Stimulated activated CD8-positive, alpha-beta memory T cell treated with anti-CD3 and anti-CD28 coated beads, Interleukin-7, amount 100 ng/mL, for 48 hours (primary cell): ENCODE data around the gene XRCC4.
"Not testable (repeated sequence)": the region's sequence is repeated elsewhere in the genome, so short reads cannot be mapped to it uniquely, and the experiment has no call there.

Experiments used
- DNase-seq, 2 donors: peaks; one replicate each; pipeline ENCODE4 v3.0.0-alpha.2; 2020; ENCODE audit warnings: low read depth in 1 of 2; ENCODE audit errors: extremely low read depth in 1 of 2

XRCC4 gene

GRCh38 chr5:83076742-83077661, at the start of gene XRCC4, which contains the start of gene TMEM167A:
TSS of gene XRCC4 (plus strand) at chr5:83077547. CDS start at chr5:83104920, 27,373 bp downstream.
TSS of gene TMEM167A (minus strand) at chr5:83077394. CDS start at chr5:83077323, 71 bp downstream.
- DNase-seq = peak; percentile 83 to 95

- DNase-seq = no peak
Measured at GRCh38 chr5:83029912-83030311, 47.4 kb upstream of the XRCC4 start.

- DNase-seq = no peak
Measured at GRCh38 chr5:83031381-83031780, 46.0 kb upstream of the XRCC4 start.

- no peak for DNase-seq
Measured at GRCh38 chr5:83034036-83034435, 43.3 kb upstream of the XRCC4 start.

- no peak for DNase-seq
Measured at GRCh38 chr5:83034528-83035207, 42.7 kb upstream of the XRCC4 start.

GRCh38 chr5:83035373-83036100, 41.8 kb upstream of the XRCC4 start:
- DNase-seq = no peak

GRCh38 chr5:83036991-83037575, 40.3 kb upstream of the XRCC4 start:
- DNase-seq = no peak

GRCh38 chr5:83038924-83039323, 38.4 kb upstream of the XRCC4 start:
- no peak for DNase-seq

GRCh38 chr5:83042507-83042906, 34.8 kb upstream of the XRCC4 start:
- DNase-seq = no peak

- no peak for DNase-seq
Measured at GRCh38 chr5:83044926-83045325, 32.4 kb upstream of the XRCC4 start.

- DNase-seq = no peak
Measured at GRCh38 chr5:83048277-83048676, 29.1 kb upstream of the XRCC4 start.

GRCh38 chr5:83048811-83049210, 28.5 kb upstream of the XRCC4 start:
- no peak for DNase-seq

GRCh38 chr5:83049370-83049885, 27.9 kb upstream of the XRCC4 start:
- no peak for DNase-seq

GRCh38 chr5:83050723-83051340, 26.5 kb upstream of the XRCC4 start:
- no peak for DNase-seq

- no peak for DNase-seq
Measured at GRCh38 chr5:83055166-83055565, 22.2 kb upstream of the XRCC4 start.

GRCh38 chr5:83058726-83059125, 18.6 kb upstream of the XRCC4 start:
- no peak for DNase-seq

- no peak for DNase-seq
Measured at GRCh38 chr5:83059341-83059740, 18.0 kb upstream of the XRCC4 start.

GRCh38 chr5:83066548-83067110, 10.7 kb upstream of the XRCC4 start:
- DNase-seq = no peak

- DNase-seq = not testable (repeated sequence)
Measured at GRCh38 chr5:83067377-83067776, 10.0 kb upstream of the XRCC4 start.
